Transverse colon (tissue), 4 donors: ENCODE measurements around the gene MGMT. TPM values are rescaled to one million over a fixed set of nuclear protein-coding genes. Genes with fewer than 3 reads are reported as not detected.

ENCODE experiments used
- DNase-seq: peaks from one replicate; pipeline ENCODE4 v3.0.0-alpha.2; 2019
- H3K27ac ChIP-seq, 4 donors: fragments of 200-600 bp; sonication (generic); 2 replicates each; pipeline ENCODE4 v1.5.1; 2016 to 2018; ENCODE audit warnings: inconsistent platforms in 4 of 4
- H3K27me3 ChIP-seq: fragments of 200-600 bp; sonication (generic); 2 replicates; pipeline ENCODE4 v1.5.1; 2017; ENCODE audit warnings: inconsistent platforms
- H3K36me3 ChIP-seq, 4 donors: fragments of 200-600 bp; sonication (generic); 2 replicates each; pipeline ENCODE4 v1.5.1; 2017 to 2019; ENCODE audit warnings: inconsistent platforms in 4 of 4
- H3K4me1 ChIP-seq, 4 donors: fragments of 200-600 bp; sonication (generic); 2 replicates each; pipeline ENCODE4 v1.5.1; 2017 to 2020; ENCODE audit warnings: inconsistent platforms in 4 of 4
- H3K4me3 ChIP-seq, 4 donors: fragments of 200-600 bp; sonication (generic); 1 replicate in 1 of 4; 2 replicates in 3 of 4; pipeline versions ENCODE4 v1.5.1 to v1.6.1; 2017 to 2019; ENCODE audit warnings: inconsistent platforms in 4 of 4
- H3K9me3 ChIP-seq, 2 donors: fragments of 200-600 bp; sonication (generic); 2 replicates each; pipeline ENCODE4 v1.5.1; 2017 to 2019; ENCODE audit warnings: inconsistent platforms in 2 of 2
- EP300 ChIP-seq: sonication (generic); formaldehyde crosslinking; IDR thresholded peaks from one replicate; pipeline ENCODE4 v1.6.1; 2017; ENCODE audit warnings: antibody characterized with exemption, low read depth
- POLR2A ChIP-seq: fragments of 450-650 bp; IDR thresholded peaks from one replicate; pipeline ENCODE4 v1.6.1; 2016; ENCODE audit warnings: antibody characterized with exemption, mild to moderate bottlenecking, moderate library complexity
- POLR2AphosphoS5 ChIP-seq, 3 donors: sonication (generic); formaldehyde crosslinking; IDR thresholded peaks; one replicate each; pipeline ENCODE4 v1.6.1; 2016; ENCODE audit warnings: antibody characterized with exemption in 3 of 3
- WGBS, 2 donors: methylation state at CpG; one replicate each; pipeline ENCODE4 v1.1.5; 2018; ENCODE audit warnings: low coverage in 1 of 2; 5-methylcytosine and 5-hydroxymethylcytosine counted together
- in situ Hi-C, 4 donors: fragments of 200-750 bp; cut with MboI; loops; one replicate each; pipeline versions ENCODE4 v1.15.0 to v1.15.1; 2017; ENCODE audit warnings: low sequenced_read_pairs in 3 of 4, low pct_ligation_motif_present in 1 of 4, low pct_unique_long_range_greater_than_20kb in 1 of 4
- intact Hi-C: fragments of 100-400 bp; cut with DNase I; formaldehyde crosslinking; loops from one replicate; pipeline ENCODE4 v1.15.1; 2023; ENCODE audit warnings: low total_unique reads
- total RNA-seq, 4 donors: library from RNA; depleted of rRNA; stranded (reverse); fragments of >200 nt; gene quantifications; one replicate each; pipeline ENCODE4 v1.1.0, GENCODE V29; 2016
- TF ChIP-seq, protein P1 (sequence below), 5 experiments: fragments of 200-600 bp in 3 of 5; fragments of 450-650 bp in 2 of 5; sonication (generic) in 3 of 5; IDR thresholded peaks; 1 replicate in 2 of 5; 2 replicates in 3 of 5; pipeline ENCODE4 v1.5.1; 2016 to 2017; ENCODE audit warnings: antibody characterized with exemption in 5 of 5, inconsistent platforms in 3 of 5, mild to moderate bottlenecking in 2 of 5, moderate library complexity in 1 of 5

Gene MGMT
- total RNA-seq, 4 donors from 2014 or later = 6.6 to 28.9 (median 14.0) TPM

DNA sequence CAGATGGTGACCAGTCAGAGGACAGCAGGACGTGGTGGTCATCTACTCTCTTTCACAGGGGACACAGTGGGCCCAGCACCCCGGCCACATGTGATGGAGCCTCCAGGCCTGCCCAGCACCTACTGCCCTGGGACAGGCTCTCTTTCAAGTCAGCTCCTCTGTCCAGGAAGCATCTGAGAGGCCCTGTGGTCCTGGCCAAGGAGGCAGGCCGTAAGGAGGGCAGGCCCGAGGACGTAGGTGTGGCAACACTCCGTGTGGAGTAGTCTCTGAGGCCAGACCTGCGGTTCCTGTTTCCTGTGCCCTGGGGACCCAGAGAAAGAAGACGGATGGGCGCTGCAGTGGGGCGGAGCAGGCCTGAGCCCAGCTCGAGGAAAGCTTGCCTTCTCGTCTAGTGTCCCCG, 317.9 kb downstream of the MGMT start:
- Histone ChIP-seq H3K27ac (no peak overlapping the region), H3K4me1 (no peaks in the 10 kb centered on the region), H3K4me3 (no peak overlapping the region), H3K36me3 (no peaks in the 10 kb centered on the region), H3K27me3 (no peaks in the 10 kb centered on the region), H3K9me3 (peaks cover 0 to 6% of the 10 kb centered on the region in 2 donors)
- intact Hi-C loops = no loop called here
- no peak for DNase-seq
- in situ Hi-C loops = no loop called here
- TF ChIP-seq EP300 = no peak
- TF ChIP-seq POLR2AphosphoS5 (IDR thresholded peaks at IDR 0.05) = no peak
- no peak for TF ChIP-seq POLR2A
- TF ChIP-seq, protein P1, sequence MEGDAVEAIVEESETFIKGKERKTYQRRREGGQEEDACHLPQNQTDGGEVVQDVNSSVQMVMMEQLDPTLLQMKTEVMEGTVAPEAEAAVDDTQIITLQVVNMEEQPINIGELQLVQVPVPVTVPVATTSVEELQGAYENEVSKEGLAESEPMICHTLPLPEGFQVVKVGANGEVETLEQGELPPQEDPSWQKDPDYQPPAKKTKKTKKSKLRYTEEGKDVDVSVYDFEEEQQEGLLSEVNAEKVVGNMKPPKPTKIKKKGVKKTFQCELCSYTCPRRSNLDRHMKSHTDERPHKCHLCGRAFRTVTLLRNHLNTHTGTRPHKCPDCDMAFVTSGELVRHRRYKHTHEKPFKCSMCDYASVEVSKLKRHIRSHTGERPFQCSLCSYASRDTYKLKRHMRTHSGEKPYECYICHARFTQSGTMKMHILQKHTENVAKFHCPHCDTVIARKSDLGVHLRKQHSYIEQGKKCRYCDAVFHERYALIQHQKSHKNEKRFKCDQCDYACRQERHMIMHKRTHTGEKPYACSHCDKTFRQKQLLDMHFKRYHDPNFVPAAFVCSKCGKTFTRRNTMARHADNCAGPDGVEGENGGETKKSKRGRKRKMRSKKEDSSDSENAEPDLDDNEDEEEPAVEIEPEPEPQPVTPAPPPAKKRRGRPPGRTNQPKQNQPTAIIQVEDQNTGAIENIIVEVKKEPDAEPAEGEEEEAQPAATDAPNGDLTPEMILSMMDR (IDR thresholded peaks at IDR 0.05) = no peak
- WGBS, 2 donors = 74 to 78% methylated on average over 6 to 12 of the region's 13 CpGs

DNA sequence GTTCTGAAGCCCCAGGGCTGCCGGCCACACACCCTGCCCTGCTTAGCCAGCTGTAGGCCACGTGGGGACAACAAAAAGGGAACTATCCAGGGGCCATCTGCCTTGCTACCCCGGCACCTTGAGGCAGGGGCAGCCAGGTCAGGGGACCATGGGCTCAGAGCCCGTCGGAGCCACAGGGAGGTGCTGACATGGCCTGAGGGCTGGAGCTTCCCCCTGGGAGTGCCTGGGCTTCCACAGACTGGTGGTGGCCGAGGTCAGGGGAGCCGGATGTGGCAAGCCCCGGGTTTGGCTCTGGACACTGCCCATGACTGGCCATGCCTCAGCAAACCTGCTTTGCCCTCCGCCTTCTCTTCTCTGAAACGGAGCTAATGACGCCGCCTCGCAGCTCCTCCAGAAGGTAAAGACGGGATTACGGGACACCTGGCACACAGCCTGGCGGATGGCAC, 318.5 kb downstream of the MGMT start:
- intact Hi-C loops = no loop called here
- Histone ChIP-seq H3K4me1 (no peaks in the 10 kb centered on the region), H3K36me3 (no peaks in the 10 kb centered on the region), H3K9me3 (peaks cover 0 to 7% of the 10 kb centered on the region in 2 donors), H3K4me3 (no peak overlapping the region), H3K27ac (no peak overlapping the region), H3K27me3 (no peaks in the 10 kb centered on the region)
- DNase-seq = no peak
- 80% methylated on average over 14 of the region's 16 CpGs; no CpG with 5 or more reads in 1 of the 2 donors for WGBS, 2 donors
- no peak for TF ChIP-seq POLR2AphosphoS5 (IDR thresholded peaks at IDR 0.05)
- no peak for TF ChIP-seq POLR2A
- no peak for TF ChIP-seq EP300
- TF ChIP-seq, protein P1 (IDR thresholded peaks at IDR 0.05) = no peak
- in situ Hi-C loops = no loop called here

DNA sequence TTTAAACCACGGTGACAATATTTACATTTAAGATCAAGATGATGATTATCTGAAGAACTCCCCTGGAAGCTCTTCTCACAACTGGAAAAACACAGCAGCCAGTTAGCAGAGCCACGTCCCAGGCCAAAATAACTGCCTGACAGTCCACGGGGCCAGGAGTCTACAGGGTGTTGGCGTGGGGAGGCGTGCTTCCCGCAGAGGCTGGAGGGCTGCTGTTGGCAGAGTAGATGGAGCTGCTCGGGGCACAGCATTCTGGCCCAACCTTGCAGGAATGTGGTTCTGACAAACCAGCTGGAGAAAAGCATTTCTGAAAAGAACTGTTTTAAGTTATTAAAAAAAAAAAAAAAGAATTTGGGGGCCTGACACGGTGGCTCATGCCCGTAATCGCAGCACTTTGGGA, 319.2 kb downstream of the MGMT start:
- intact Hi-C loops = no loop called here
- Histone ChIP-seq H3K27me3 (no peaks in the 10 kb centered on the region), H3K9me3 (peaks cover 0 to 7% of the 10 kb centered on the region in 2 donors), H3K4me1 (no peaks in the 10 kb centered on the region), H3K36me3 (no peaks in the 10 kb centered on the region), H3K27ac (no peak overlapping the region), H3K4me3 (no peak overlapping the region)
- 67 to 70% methylated on average over 8 to 10 of the region's 10 CpGs for WGBS, 2 donors
- DNase-seq = no peak
- TF ChIP-seq, protein P1 (IDR thresholded peaks at IDR 0.05) = no peak
- no peak for TF ChIP-seq POLR2AphosphoS5 (IDR thresholded peaks at IDR 0.05)
- no peak for TF ChIP-seq EP300
- TF ChIP-seq POLR2A = no peak
- in situ Hi-C loops = no loop called here

DNA sequence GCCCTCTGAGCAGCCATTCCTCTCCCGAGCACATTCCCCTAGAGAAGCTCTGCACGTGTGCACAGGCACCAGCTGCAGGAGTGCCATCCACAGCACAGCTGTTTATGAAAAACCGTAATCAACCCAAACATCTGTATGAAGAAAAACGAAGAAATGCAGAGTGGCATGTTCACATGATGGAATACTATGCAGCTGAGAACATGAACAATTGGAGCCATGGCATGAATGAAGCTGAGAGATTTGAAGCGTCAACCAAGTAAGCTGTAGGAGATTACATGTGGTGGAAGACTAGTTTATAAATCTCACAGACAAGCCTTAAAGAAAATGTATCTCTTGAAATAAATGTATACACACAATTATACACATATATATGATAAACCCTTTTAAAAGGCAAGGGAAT, 320.5 kb downstream of the MGMT start:
- DNase-seq = no peak
- Histone ChIP-seq H3K9me3 (peaks cover 0 to 7% of the 10 kb centered on the region in 2 donors), H3K27me3 (no peaks in the 10 kb centered on the region), H3K4me1 (no peaks in the 10 kb centered on the region), H3K4me3 (no peak overlapping the region), H3K36me3 (no peaks in the 10 kb centered on the region), H3K27ac (no peak overlapping the region)
- intact Hi-C loops (no loop called here), in situ Hi-C loops (no loop called here)
- WGBS, 2 donors = 77 to 89% methylated on average over 3 to 5 of the region's 5 CpGs
- TF ChIP-seq POLR2A (no peak), EP300 (no peak), POLR2AphosphoS5 (IDR thresholded peaks at IDR 0.05) (no peak)
- TF ChIP-seq, protein P1 (IDR thresholded peaks at IDR 0.05) = no peak
